Measurements from ENCODE around the gene GARIN5B.

Gene GARIN5B

GRCh38 chr19:55389386-55390317 is 26.6 kb upstream of the GARIN5B start:
- no peak for DNase-seq (ENCODE audit: low read depth)

- no peak for DNase-seq (ENCODE audit: low read depth)
These were observed 24.9 kb upstream of the GARIN5B start for GRCh38 chr19:55387736-55388497.

DNA sequence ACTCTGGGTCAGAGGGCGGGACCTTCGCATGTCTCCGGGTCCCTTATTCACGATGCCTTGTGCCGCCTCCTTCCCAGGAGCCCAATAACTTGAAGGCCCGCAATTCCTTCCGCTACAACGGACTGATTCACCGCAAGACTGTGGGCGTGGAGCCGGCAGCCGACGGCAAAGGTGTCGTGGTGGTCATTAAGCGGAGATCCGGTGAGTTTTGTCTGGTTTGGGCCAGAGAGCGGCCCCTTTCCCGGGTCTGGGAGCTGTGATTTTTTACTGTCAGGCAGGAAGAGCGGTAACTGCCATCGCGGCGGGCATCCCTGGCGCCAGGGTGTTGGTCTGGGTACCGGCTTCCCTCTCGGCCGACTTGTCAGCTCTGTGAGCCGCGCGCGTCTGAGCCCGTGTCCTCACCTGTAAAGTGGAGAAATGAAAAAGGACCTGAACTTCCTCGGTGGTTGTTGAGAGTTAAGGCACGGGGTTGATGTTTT is 23.5 kb upstream of the GARIN5B start:
- no peak for DNase-seq (ENCODE audit: low read depth)

- peak; percentile 99 for DNase-seq (ENCODE audit: low read depth)
These were observed 22.8 kb upstream of the GARIN5B start, which contains the start of gene RPL28 for GRCh38 chr19:55385724-55386492. Gene RPL28, plus strand, starts transcription at chr19:55385932. Its CDS starts 426 bp downstream, at chr19:55386358.

DNA sequence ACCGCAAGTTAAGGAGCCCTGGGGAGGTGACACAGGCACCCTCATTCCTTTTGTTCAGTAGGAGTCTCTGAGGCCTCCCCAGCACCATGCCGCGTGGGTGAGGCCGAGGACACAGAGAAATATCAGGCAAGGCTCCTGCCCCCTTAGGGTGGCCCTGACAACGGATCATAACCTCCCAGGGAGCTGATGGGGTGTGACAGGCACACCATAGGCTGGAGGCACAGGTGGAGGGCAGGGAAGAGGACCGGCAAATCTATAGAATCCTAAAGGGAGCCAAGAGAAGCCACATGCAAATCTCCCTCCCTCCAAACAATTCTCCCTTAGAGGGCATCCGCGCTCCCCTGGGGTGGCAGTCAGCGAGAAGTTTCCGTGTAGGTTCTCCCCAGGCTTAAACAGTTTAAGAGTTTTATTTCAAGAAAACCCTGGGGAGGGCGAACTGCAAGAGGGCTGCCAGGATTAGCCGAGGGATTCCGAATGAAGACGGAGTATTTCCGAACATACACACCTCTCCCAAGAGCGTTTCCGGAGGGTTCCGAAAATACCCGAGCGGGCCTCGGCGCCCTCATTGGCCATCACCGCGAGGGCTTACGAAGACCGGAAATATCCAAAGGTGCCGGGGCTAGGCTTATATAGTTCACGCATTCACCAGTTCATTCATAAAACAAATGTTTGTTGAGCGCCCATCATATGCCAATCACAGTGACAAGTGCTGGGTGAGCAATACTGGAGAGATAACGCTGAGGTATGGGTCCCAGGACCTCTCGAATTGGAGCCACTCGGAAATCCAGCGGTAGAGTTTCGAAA is 22.1 kb upstream of the GARIN5B start:
- DNase-seq (ENCODE audit: low read depth), result peak; percentile 92

GRCh38 chr19:55384131-55384919 is 21.3 kb upstream of the GARIN5B start, which contains the start of gene TMEM238:
Gene TMEM238, minus strand, starts transcription at chr19:55384292. Its CDS starts 33 bp downstream, at chr19:55384259.
- DNase-seq (ENCODE audit: low read depth), result no peak

GRCh38 chr19:55383279-55384130 is 20.4 kb upstream of the GARIN5B start:
- DNase-seq (ENCODE audit: low read depth), result peak; percentile 29

DNA sequence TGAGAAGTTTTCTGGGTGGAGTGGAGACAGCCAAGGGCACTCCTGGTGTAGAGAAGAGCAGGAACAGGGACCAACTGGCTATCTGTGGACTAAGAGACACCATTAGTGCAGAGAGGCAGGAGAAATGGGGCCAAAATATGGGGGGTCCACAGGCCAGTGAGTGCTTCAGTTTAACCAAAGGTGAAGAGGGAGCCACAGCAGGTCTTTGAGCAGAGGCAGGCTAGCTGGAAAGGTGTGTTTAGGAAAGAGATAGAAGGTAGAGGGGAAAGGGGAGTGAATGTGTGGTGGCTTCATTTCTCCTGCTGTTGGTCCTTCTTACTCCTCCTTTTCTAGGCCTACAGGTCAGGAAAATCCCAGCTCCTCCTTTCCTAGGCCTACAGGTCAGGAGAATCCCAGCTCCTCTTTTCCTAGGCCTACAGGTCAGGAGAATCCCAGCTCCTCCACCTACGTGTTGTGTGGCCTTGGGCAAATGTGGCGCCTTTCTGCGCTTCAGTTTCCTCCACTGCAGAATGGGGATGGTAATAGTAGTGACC is 19.5 kb upstream of the GARIN5B start:
- DNase-seq (ENCODE audit: low read depth), result no peak

GRCh38 chr19:55382013-55382412 is 19.0 kb upstream of the GARIN5B start:
- no peak for DNase-seq (ENCODE audit: low read depth)

GRCh38 chr19:55379174-55379573 is 16.1 kb upstream of the GARIN5B start:
- DNase-seq (ENCODE audit: low read depth), result no peak

DNA sequence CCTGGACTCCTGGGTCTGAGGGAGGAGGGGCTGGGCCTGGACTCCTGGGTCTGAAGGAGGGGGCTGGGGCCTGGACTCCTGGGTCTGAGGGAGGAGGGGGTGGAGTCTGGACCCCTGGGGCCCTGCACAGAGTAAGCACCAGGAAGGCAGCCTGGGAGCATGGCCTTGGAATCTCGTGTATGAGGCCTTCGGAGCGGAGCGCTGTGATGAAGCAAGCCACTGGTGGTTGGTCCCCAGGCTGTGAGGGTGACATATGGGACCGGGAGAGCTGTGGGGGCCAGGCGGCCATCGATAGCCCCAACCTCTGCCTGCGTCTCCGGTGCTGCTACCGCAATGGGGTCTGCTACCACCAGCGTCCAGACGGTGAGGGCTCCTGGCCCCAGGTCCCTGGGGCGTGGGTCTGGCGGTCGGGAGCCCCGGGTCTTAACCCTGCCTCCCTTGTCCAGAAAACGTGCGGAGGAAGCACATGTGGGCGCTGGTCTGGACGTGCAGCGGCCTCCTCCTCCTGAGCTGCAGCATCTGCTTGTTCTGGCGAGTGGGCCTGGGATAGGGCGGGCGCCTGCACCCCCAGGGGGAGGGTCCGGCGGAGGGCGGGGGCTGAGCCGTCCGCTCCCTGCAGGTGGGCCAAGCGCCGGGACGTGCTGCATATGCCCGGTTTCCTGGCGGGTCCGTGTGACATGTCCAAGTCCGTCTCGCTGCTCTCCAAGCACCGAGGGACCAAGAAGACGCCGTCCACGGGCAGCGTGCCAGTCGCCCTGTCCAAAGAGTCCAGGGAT is 14.5 kb upstream of the GARIN5B start:
- no peak for DNase-seq (ENCODE audit: low read depth)

DNA sequence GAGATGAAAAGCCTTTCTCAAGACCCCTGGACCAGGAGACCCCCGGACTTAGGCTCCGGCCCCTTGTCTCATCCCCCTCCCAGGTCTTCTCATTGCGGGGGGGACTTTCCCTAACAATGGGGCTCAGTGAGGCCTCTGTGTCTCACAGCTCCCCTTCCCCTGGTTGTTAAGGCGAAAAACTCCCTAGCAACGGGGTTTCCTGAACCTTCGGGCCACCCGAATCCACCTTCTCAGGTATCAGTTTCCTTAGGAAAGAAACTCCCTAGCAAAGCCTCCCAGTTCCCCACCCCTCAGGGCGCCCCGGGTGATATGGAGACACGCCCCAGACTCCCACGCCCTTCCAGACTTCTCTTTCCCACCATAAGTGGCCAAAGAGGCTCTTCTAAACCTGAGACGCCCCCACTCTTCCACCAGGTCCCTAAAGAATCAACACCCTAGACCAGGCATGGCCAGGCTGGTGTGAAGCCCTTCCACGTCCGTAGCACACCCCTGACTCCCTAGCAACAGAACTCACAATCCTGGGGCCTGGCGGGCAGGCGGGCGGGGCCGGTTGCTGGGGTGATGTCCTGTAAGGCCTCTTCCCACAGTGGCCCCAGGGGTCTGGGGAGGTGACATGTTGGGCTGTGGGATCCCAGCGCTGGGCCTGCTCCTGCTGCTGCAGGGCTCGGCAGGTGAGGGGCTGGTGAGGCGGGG is 13.3 kb upstream of the GARIN5B start, which contains the start of gene TMEM190:
Gene TMEM190, plus strand, starts transcription at position 586 of the 693 bp plus-strand sequence. Its CDS starts 28 bp downstream, at position 614.
- no peak for DNase-seq (ENCODE audit: low read depth)

- no peak for DNase-seq (ENCODE audit: low read depth)
These were observed 11.1 kb upstream of the GARIN5B start for GRCh38 chr19:55373993-55374757.

GRCh38 chr19:55373306-55373992 is 10.4 kb upstream of the GARIN5B start:
- no peak for DNase-seq (ENCODE audit: low read depth)

- no peak for DNase-seq (ENCODE audit: low read depth)
These were observed 9.4 kb upstream of the GARIN5B start for GRCh38 chr19:55372316-55373081.

Data from activated T-cell treated with anti-CD3 and anti-CD28 coated beads for 24 hours (primary cell).